ENCODE measurements around the gene DOCK9.

- no peak for TF ChIP-seq CTCF (conservative IDR thresholded peaks at IDR 0.05; ENCODE audit: low read depth, low read length)
- no peak for TF ChIP-seq EZH2 (IDR thresholded peaks at IDR 0.05; ENCODE audit: borderline replicate concordance, low read depth, low read length, poor library complexity, severe bottlenecking)
Measured at GRCh38 chr13:98923641-98924397, 54.0 kb downstream of the DOCK9 start.

All from A673 (cell line).